Measurements from ENCODE around the gene ITGAX. TPM values are rescaled to one million over a fixed set of nuclear protein-coding genes. Genes with fewer than 3 reads are reported as not detected.

The ITGAX gene
- total RNA-seq, 4 donors from 2014 or later, result 1.8 to 9.3 (median 4.3) TPM

- TF ChIP-seq EP300 (IDR thresholded peaks at IDR 0.05) (no peak), POLR2A (IDR thresholded peaks at IDR 0.05) (no peak)
- TF ChIP-seq, protein P1, sequence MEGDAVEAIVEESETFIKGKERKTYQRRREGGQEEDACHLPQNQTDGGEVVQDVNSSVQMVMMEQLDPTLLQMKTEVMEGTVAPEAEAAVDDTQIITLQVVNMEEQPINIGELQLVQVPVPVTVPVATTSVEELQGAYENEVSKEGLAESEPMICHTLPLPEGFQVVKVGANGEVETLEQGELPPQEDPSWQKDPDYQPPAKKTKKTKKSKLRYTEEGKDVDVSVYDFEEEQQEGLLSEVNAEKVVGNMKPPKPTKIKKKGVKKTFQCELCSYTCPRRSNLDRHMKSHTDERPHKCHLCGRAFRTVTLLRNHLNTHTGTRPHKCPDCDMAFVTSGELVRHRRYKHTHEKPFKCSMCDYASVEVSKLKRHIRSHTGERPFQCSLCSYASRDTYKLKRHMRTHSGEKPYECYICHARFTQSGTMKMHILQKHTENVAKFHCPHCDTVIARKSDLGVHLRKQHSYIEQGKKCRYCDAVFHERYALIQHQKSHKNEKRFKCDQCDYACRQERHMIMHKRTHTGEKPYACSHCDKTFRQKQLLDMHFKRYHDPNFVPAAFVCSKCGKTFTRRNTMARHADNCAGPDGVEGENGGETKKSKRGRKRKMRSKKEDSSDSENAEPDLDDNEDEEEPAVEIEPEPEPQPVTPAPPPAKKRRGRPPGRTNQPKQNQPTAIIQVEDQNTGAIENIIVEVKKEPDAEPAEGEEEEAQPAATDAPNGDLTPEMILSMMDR (IDR thresholded peaks at IDR 0.05), result no peak
- Histone ChIP-seq H3K27me3 (no peaks in the 10 kb centered on the region), H3K36me3 (no peaks in the 10 kb centered on the region), H3K27ac (no peak overlapping the region), H3K4me1 (no peaks in the 10 kb centered on the region), H3K4me3 (no peak overlapping the region), H3K9me3 (no peaks in the 10 kb centered on the region)
- 72 to 75% methylated on average over 22 of the region's 22 CpGs for whole genome bisulfite sequencing, 2 donors
- no peak for DNase-seq (ENCODE audit: low spot score in 2 of 2)
Measured at GRCh38 chr16:31411024-31411844, 56.3 kb downstream of the ITGAX start.

GRCh38 chr16:31412750-31413149 lies 57.8 kb downstream of the ITGAX start:
- TF ChIP-seq, protein P1 (IDR thresholded peaks at IDR 0.05), result no peak
- TF ChIP-seq POLR2A (IDR thresholded peaks at IDR 0.05) (no peak), EP300 (IDR thresholded peaks at IDR 0.05) (no peak)
- H3K27ac ChIP-seq, result no peak overlapping the region
- H3K9me3 ChIP-seq, result peaks cover 0 to 4% (median 0%) of the 10 kb centered on the region in 4 donors
- H3K36me3 ChIP-seq, result no peaks in the 10 kb centered on the region
- H3K4me1 ChIP-seq, result no peaks in the 10 kb centered on the region
- H3K4me3 ChIP-seq, result no peak overlapping the region
- DNase-seq (ENCODE audit: low spot score in 2 of 2), result no peak
- H3K27me3 ChIP-seq, result no peaks in the 10 kb centered on the region
- WGBS, 2 donors, result 84 to 87% methylated on average over 10 of the region's 10 CpGs

- Histone ChIP-seq H3K4me3 (no peak overlapping the region), H3K27ac (no peak overlapping the region), H3K4me1 (no peaks in the 10 kb centered on the region), H3K36me3 (no peaks in the 10 kb centered on the region), H3K27me3 (no peaks in the 10 kb centered on the region), H3K9me3 (peaks cover 0 to 4% (median 0%) of the 10 kb centered on the region in 4 donors)
- TF ChIP-seq POLR2A (IDR thresholded peaks at IDR 0.05) (no peak), EP300 (IDR thresholded peaks at IDR 0.05) (no peak)
- TF ChIP-seq, protein P1 (IDR thresholded peaks at IDR 0.05), result no peak
- 82 to 87% methylated on average over 5 of the region's 5 CpGs for WGBS, 2 donors
- DNase-seq (ENCODE audit: low spot score in 2 of 2), result no peak
Measured at GRCh38 chr16:31413381-31413780, 58.4 kb downstream of the ITGAX start.

- Histone ChIP-seq H3K27ac (no peak overlapping the region), H3K9me3 (peaks cover 0 to 4% (median 0%) of the 10 kb centered on the region in 4 donors), H3K4me3 (no peak overlapping the region), H3K4me1 (no peaks in the 10 kb centered on the region), H3K36me3 (no peaks in the 10 kb centered on the region), H3K27me3 (no peaks in the 10 kb centered on the region)
- no peak for TF ChIP-seq EP300 (IDR thresholded peaks at IDR 0.05)
- TF ChIP-seq, protein P1 (IDR thresholded peaks at IDR 0.05), result no peak
- no peak for TF ChIP-seq POLR2A (IDR thresholded peaks at IDR 0.05)
- DNase-seq (ENCODE audit: low spot score in 2 of 2), result no peak
- 78 to 86% methylated on average over 4 of the region's 4 CpGs for WGBS, 2 donors
Measured at GRCh38 chr16:31413943-31414342, 59.0 kb downstream of the ITGAX start.

DNA sequence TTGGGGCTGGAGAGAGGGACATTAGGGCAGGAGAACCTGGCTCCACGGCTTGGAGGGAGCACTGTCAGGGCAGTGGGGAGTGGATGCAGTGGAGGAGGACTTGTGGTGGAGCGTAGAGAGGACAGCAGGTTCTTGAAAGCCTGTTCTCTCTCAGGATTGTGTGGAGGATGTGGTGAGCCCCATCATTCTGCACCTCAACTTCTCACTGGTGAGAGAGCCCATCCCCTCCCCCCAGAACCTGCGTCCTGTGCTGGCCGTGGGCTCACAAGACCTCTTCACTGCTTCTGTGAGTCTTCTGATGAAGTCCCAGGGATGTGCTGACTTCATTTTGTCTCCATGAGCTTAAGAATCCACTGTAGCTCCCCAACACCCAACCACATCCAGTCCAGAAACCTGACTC lies 59.7 kb downstream of the ITGAX start:
- TF ChIP-seq, protein P1 (IDR thresholded peaks at IDR 0.05), result no peak
- TF ChIP-seq POLR2A (IDR thresholded peaks at IDR 0.05) (no peak), EP300 (IDR thresholded peaks at IDR 0.05) (no peak)
- H3K27me3 ChIP-seq, result no peaks in the 10 kb centered on the region
- H3K36me3 ChIP-seq, result no peaks in the 10 kb centered on the region
- WGBS, 2 donors, result 69 to 89% methylated on average over 4 of the region's 4 CpGs
- no peak overlapping the region for H3K27ac ChIP-seq
- DNase-seq (ENCODE audit: low spot score in 2 of 2), result no peak
- H3K4me3 ChIP-seq, result no peak overlapping the region
- no peaks in the 10 kb centered on the region for H3K4me1 ChIP-seq
- H3K9me3 ChIP-seq, result peaks cover 0 to 4% (median 0%) of the 10 kb centered on the region in 4 donors

Measured in tibial nerve (tissue), 4 donors.